MG63 (cell line): ENCODE data around the gene ADAM8. TPM values are rescaled to one million over a fixed set of nuclear protein-coding genes. Genes with fewer than 3 reads are reported as not detected.
A peak's percentile ranks its signal among the peaks of the same experiment; 100 is the strongest.

Source experiments
- DNase-seq: peaks from one replicate; pipeline ENCODE4 v3.0.0-alpha.2; 2020
- H3K27me3 ChIP-seq: fragments of 250-450 bp; sonication (Bioruptor Pico); 2 replicates; pipeline ENCODE4 v1.5.1; 2020; ENCODE audit warnings: mild to moderate bottlenecking, moderate library complexity
- H3K36me3 ChIP-seq: fragments of 250-450 bp; sonication (Bioruptor Pico); 2 replicates; pipeline ENCODE4 v1.5.1; 2020; ENCODE audit warnings: mild to moderate bottlenecking, moderate library complexity
- H3K4me3 ChIP-seq: fragments of 250-450 bp; sonication (Bioruptor Pico); 2 replicates; pipeline ENCODE4 v1.5.1; 2020; ENCODE audit warnings: mild to moderate bottlenecking, moderate library complexity
- H3K9me3 ChIP-seq: fragments of 250-450 bp; sonication (Bioruptor Pico); 2 replicates; pipeline ENCODE4 v1.5.1; 2020; ENCODE audit warnings: mild to moderate bottlenecking, moderate library complexity
- total RNA-seq: library from RNA; depleted of rRNA; stranded (reverse); fragments of >200 nt; shearing (Covaris generic); gene quantifications from 2 replicates; pipeline ENCODE4 v1.2.3, GENCODE V29; 2014; ENCODE audit warnings: low replicate concordance

The ADAM8 gene
- total RNA-seq, 1 experiment from 2014 or later = 1.5 TPM

- no peaks in the 10 kb centered on the region for H3K36me3 ChIP-seq
Observed at GRCh38 chr10:133249975-133250754, 26.5 kb downstream of the ADAM8 start.

GRCh38 chr10:133249094-133249780 is 27.4 kb downstream of the ADAM8 start:
- Histone ChIP-seq H3K27me3 (no peaks in the 10 kb centered on the region), H3K36me3 (no peaks in the 10 kb centered on the region), H3K9me3 (no peaks in the 10 kb centered on the region), H3K4me3 (no peak overlapping the region)
- no peak for DNase-seq

More at GRCh38 chr10:133249975-133250754, 26.5 kb downstream of the ADAM8 start:
- DNase-seq = no peak
- Histone ChIP-seq H3K27me3 (no peaks in the 10 kb centered on the region), H3K4me3 (no peak overlapping the region), H3K9me3 (no peaks in the 10 kb centered on the region)

- Histone ChIP-seq H3K36me3 (no peaks in the 10 kb centered on the region), H3K9me3 (no peaks in the 10 kb centered on the region), H3K27me3 (no peaks in the 10 kb centered on the region), H3K4me3 (no peak overlapping the region)
- DNase-seq = no peak
Observed at GRCh38 chr10:133248334-133248715, 28.3 kb downstream of the ADAM8 start.

DNA sequence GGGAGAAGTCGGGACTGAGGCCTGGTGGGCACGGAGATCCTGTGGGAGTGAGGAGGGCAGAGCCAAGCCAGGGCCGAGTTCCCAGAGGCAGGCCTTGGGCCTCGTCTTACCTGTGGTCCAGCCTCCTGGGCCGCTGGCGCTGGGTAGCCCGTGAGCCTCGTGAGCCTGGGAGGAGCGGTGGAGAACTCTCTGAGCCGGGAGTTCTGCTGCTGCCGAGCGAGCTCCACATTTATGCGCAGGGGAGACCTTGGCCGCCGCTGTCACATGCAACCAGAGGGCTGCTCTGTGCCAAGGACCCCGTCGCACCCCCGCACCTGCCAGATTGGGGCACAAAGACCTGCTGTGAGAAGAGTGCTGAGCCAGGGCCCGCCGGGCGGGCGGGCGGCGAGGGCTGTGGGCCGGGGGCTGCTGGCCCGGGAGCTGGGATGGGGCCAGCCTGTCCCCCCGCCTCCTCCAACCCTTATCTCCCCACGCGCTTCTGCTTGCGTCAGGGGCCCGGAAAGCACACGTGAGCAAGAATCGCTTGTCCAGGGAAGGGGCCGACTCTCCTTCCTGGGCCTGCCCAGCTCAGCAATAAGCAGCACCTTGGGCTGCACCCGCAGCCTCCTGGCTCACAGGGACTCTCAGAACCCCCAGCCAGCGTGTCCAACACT is 28.9 kb downstream of the ADAM8 start:
- Histone ChIP-seq H3K36me3 (no peaks in the 10 kb centered on the region), H3K9me3 (no peaks in the 10 kb centered on the region), H3K27me3 (no peaks in the 10 kb centered on the region), H3K4me3 (no peak overlapping the region)
- no peak for DNase-seq

GRCh38 chr10:133246236-133246626 is 30.4 kb downstream of the ADAM8 start:
- H3K9me3 ChIP-seq = no peaks in the 10 kb centered on the region
- H3K36me3 ChIP-seq = no peaks in the 10 kb centered on the region
- no peaks in the 10 kb centered on the region for H3K27me3 ChIP-seq
- no peak for DNase-seq
- H3K4me3 ChIP-seq = no peak overlapping the region

DNA sequence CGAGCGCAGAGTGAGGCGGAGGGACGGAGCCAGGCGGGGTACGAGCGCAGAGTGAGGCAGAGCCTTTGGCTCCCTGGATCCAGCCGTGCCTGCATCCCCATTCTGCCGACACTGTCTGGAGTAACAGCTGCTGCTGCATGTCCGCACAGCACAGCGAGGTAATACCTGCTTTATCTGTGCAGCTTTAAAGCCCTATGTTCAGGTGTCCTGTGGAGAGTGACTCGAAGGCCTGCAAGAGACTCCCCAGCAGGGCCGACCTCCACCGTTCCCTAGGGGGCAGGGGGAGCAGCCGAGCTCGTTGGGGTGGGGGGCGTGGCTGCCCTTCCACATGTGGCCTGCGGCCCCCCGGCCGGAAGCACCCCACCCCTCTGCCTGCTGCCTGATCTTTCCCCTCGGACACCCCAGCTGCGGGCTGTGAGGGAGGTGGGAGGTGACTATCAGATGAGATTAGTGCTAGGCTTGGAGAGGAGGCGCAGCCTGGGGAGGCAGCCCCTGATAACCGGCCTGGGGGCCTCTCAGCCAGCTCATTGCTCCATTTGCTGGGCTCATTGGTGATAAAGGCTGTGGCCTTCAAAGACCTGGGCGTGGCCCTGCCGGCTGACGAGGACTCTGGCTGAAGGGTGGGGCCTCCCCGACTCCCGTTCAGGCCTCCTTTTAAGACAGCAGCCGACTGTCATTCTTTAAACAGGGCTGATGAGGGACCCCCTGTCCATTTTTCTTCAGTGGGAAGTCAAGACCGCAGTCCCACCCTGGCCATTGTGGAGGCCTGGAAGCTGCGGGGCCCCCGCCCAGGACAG is 31.0 kb downstream of the ADAM8 start:
- no peaks in the 10 kb centered on the region for H3K9me3 ChIP-seq
- H3K27me3 ChIP-seq = no peaks in the 10 kb centered on the region
- H3K4me3 ChIP-seq = no peak overlapping the region
- no peak for DNase-seq
- no peaks in the 10 kb centered on the region for H3K36me3 ChIP-seq

GRCh38 chr10:133243593-133243992 is 33.1 kb downstream of the ADAM8 start:
- H3K9me3 ChIP-seq = no peaks in the 10 kb centered on the region
- no peak overlapping the region for H3K4me3 ChIP-seq
- H3K36me3 ChIP-seq = no peaks in the 10 kb centered on the region
- no peaks in the 10 kb centered on the region for H3K27me3 ChIP-seq
- no peak for DNase-seq

GRCh38 chr10:133242611-133243356 is 33.9 kb downstream of the ADAM8 start:
- Histone ChIP-seq H3K4me3 (no peak overlapping the region), H3K36me3 (no peaks in the 10 kb centered on the region), H3K27me3 (no peaks in the 10 kb centered on the region; the same call in 1 of the 2 replicates), H3K9me3 (no peaks in the 10 kb centered on the region)
- peak; percentile 28 for DNase-seq

- Histone ChIP-seq H3K9me3 (no peaks in the 10 kb centered on the region), H3K36me3 (no peaks in the 10 kb centered on the region), H3K4me3 (no peak overlapping the region), H3K27me3 (peaks cover 11% of the 10 kb centered on the region)
- no peak for DNase-seq
Observed at GRCh38 chr10:133241501-133242205, 35.0 kb downstream of the ADAM8 start.

DNA sequence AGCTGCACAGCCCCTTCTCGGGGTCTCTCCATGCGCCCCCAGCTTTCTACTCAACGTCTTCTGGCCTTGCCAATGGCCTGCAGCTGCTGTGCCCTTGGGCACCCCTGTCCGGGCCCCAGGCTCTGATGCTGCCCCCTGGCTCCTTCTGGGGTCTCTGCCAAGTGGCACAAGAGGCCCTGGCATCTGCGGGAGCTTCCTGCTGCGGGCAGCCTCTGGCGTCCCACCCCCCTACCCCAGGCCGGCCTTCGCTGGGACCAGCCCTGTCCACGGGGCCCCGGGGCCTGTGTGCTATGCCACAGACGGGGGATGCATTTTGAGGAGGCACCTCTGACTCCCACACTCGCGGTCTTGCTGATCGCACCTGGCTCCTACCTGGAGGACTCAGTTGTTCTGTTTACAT is 36.7 kb downstream of the ADAM8 start:
- Histone ChIP-seq H3K4me3 (no peak overlapping the region), H3K36me3 (no peaks in the 10 kb centered on the region), H3K9me3 (no peaks in the 10 kb centered on the region), H3K27me3 (peaks cover 14% of the 10 kb centered on the region)
- no peak for DNase-seq

- Histone ChIP-seq H3K27me3 (peaks cover 14% of the 10 kb centered on the region), H3K9me3 (no peaks in the 10 kb centered on the region)
Observed at GRCh38 chr10:133238466-133238804, 38.2 kb downstream of the ADAM8 start.

DNA sequence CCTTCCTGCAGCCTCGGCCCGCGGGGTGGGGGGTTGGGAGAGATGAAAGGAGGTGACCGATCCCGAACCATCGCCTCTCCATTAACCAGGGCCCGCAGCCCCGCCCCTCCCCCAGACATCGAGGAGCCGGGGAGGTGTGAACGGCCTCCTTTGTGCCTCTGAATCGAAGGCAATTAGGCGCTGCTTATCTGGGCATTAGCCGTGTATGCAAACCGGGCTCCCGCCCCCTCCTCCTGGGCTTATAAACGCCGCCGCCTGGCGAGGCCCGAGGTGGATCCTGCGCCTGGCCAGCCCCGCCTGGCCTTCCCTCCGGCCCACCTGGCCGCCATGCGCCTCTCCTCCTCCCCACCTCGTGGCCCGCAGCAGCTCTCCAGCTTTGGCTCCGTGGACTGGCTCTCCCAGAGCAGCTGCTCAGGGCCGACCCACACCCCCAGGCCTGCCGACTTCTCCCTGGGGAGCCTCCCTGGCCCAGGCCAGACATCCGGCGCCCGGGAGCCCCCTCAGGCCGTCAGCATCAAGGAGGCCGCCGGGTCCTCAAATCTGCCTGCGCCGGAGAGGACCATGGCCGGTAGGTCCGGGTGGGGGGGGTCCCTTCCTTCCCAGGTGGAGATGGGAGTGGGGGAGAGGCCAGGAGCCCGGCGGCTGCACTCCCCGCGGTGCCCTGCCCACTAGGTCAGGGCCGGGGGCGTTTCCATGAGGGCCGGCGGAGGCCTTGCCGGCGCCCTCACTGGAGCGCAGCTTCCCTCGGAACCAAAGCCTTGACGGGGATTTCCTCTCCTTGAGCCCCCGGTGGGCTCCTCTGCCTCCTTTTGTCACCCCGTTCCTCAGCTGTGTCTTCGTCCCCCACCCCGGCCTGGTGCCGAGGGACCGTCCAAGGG is 38.8 kb downstream of the ADAM8 start, which contains the start of gene VENTX:
Gene VENTX (plus strand): TSS at position 268 of the 878 bp plus-strand sequence. CDS start 60 bp downstream, at position 328.
- H3K4me3 ChIP-seq = no peak within 1 kb of the TSS
- H3K27me3 ChIP-seq = peaks cover 14% of the 10 kb centered on the region
- DNase-seq = no peak

More at GRCh38 chr10:133238466-133238804, 38.2 kb downstream of the ADAM8 start:
- no peak overlapping the region for H3K4me3 ChIP-seq
- no peaks in the 10 kb centered on the region for H3K36me3 ChIP-seq
- no peak for DNase-seq

DNA sequence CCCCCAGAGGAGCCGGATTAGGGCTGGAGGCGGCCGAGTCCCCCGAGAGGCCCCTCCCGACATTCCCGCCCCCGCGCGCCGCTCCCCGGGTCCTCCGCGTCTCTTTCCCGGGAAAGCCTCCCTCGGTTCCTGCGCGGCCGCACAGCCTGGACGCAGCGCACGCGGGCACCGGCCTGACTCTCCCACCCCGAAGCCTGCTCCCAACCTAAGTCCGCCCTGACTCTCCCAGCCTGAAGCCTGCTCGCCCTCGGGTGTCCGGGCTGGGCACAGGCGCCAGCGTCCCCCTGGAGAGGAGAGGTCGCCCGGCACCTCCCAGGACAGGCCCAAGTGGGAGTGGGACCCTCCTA is 39.5 kb downstream of the ADAM8 start:
- Histone ChIP-seq H3K9me3 (no peaks in the 10 kb centered on the region), H3K36me3 (no peaks in the 10 kb centered on the region), H3K4me3 (no peak overlapping the region), H3K27me3 (peaks cover 14% of the 10 kb centered on the region)
- DNase-seq = no peak

More for the DNA sequence above, 38.8 kb downstream of the ADAM8 start, which contains the start of gene VENTX:
- no peaks in the 10 kb centered on the region for H3K9me3 ChIP-seq
- no peaks in the 10 kb centered on the region for H3K36me3 ChIP-seq

DNA sequence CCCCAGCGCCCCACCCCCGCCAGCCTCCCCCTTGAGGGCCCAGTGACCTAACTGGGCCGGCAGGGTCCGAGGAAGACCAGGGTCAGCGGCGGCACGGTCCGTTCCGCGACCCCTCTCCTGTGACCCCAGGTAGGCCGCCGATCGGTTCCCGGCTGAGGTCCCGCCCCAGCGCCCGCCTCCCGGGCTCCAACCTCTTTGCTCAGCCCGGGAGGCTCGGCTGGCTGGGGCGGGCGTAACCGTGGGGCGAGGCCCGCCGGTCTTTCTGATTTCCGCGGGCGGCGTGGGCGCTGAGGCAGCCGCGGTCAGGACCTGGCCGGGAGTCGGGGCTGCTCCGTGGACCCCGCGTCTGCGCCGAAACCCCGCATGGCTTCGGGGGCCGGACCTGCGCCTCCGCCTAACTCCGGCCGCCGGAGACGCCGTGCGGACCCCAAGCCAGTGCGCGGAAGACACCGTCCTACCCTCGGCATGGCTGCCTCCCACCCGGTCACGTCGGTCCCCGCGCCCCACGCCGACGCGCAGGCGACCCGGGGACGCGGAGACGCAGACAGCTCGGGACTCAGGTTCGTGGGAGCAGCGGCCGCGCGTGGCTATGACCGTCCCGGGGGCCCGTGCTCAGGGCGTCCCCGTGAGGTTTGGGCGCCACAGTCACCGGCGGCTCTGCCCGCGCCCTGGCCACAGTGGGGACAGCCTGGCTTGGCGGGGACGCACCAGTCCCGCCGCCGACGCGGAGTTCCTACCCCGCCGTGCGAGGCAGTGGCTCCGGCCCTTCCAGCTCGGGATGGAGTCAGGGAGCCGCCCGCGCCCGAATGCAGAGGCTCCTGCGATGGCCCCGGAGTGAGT is 40.0 kb downstream of the ADAM8 start:
- Histone ChIP-seq H3K27me3 (peaks cover 14% of the 10 kb centered on the region), H3K9me3 (no peaks in the 10 kb centered on the region)
- no peak for DNase-seq

More for the DNA sequence above, 40.0 kb downstream of the ADAM8 start:
- H3K36me3 ChIP-seq = no peaks in the 10 kb centered on the region
- H3K4me3 ChIP-seq = no peak overlapping the region
